IMR-90 (cell line): ENCODE data around the gene MGAT3.

ENCODE experiments used
- RAD21 ChIP-seq: IDR thresholded peaks from 2 replicates; pipeline ENCODE4 v1.6.1; 2012; ENCODE audit warnings: low read length, improper control_type of control experiment
- TF ChIP-seq, protein P1 (sequence below): conservative IDR thresholded peaks from 2 replicates; pipeline ENCODE4 v1.5.1; 2012; ENCODE audit warnings: mild to moderate bottlenecking, low read depth, low read length, improper control_type of control experiment
- TF ChIP-seq, protein P2 (sequence below): fragments of 150-350 bp; IDR thresholded peaks from 2 replicates; pipeline ENCODE4 v1.6.1; 2017; ENCODE audit warnings: mild to moderate bottlenecking, antibody characterized with exemption, low read length, low read depth

DNA sequence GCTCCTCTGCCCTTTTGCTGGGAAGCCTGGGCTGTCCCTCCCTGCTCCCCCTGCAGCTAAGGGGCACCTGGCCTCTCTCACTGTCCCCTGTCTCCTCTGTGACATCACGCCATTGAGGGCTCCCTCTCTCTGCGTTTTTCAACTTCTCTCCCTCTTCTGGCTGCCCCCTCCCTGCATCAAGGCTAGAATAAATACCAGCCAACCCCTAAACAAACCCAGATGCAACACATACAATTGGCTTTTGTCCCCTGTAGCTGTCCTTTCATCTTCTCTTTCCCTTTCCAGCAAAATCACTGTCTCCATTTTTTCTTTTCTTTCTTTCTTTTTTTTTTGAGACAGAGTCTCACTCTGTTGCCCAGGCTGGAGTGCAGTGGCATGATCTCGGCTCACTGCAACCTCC lies 42.0 kb downstream of the MGAT3 start:
- TF ChIP-seq, protein P1, sequence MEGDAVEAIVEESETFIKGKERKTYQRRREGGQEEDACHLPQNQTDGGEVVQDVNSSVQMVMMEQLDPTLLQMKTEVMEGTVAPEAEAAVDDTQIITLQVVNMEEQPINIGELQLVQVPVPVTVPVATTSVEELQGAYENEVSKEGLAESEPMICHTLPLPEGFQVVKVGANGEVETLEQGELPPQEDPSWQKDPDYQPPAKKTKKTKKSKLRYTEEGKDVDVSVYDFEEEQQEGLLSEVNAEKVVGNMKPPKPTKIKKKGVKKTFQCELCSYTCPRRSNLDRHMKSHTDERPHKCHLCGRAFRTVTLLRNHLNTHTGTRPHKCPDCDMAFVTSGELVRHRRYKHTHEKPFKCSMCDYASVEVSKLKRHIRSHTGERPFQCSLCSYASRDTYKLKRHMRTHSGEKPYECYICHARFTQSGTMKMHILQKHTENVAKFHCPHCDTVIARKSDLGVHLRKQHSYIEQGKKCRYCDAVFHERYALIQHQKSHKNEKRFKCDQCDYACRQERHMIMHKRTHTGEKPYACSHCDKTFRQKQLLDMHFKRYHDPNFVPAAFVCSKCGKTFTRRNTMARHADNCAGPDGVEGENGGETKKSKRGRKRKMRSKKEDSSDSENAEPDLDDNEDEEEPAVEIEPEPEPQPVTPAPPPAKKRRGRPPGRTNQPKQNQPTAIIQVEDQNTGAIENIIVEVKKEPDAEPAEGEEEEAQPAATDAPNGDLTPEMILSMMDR = no peak
- TF ChIP-seq RAD21 = no peak
- TF ChIP-seq, protein P2, sequence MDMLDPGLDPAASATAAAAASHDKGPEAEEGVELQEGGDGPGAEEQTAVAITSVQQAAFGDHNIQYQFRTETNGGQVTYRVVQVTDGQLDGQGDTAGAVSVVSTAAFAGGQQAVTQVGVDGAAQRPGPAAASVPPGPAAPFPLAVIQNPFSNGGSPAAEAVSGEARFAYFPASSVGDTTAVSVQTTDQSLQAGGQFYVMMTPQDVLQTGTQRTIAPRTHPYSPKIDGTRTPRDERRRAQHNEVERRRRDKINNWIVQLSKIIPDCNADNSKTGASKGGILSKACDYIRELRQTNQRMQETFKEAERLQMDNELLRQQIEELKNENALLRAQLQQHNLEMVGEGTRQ = no peak
